HL-60 (cell line): ENCODE data around the gene GPD2.

Experiments
- DNase-seq, 2 experiments: peaks; one replicate each; pipeline ENCODE4 v3.0.0-alpha.2; 2010 to 2020; ENCODE audit warnings: low read depth in 1 of 2, low spot score in 1 of 2
- H3K27ac ChIP-seq: fragments of 250-450 bp; sonication (Bioruptor Pico); replicated peaks from 2 replicates; pipeline ENCODE4 v1.5.1; 2020; ENCODE audit warnings: mild to moderate bottlenecking, moderate library complexity
- H3K27me3 ChIP-seq: fragments of 250-450 bp; sonication (Bioruptor Pico); 2 replicates; pipeline ENCODE4 v1.5.1; 2021; ENCODE audit warnings: mild to moderate bottlenecking, moderate library complexity; ENCODE audit not compliant: insufficient read depth, poor library complexity, severe bottlenecking
- H3K4me3 ChIP-seq: replicated peaks from 2 replicates; pipeline ENCODE4 v1.5.1; 2011; ENCODE audit warnings: mild to moderate bottlenecking, control low read depth, low read length; ENCODE audit not compliant: insufficient read depth
- CTCF ChIP-seq: IDR thresholded peaks from one replicate; pipeline ENCODE4 v1.5.1; 2011; ENCODE audit warnings: low read length, control low read depth, inconsistent platforms; ENCODE audit not compliant: insufficient read depth
- GABPA ChIP-seq: IDR thresholded peaks from 2 replicates; pipeline ENCODE4 v1.6.1; 2012; ENCODE audit warnings: low read depth
- POLR2AphosphoS5 ChIP-seq: IDR thresholded peaks from 2 replicates; pipeline ENCODE4 v1.6.1; 2012; ENCODE audit warnings: low read depth
- REST ChIP-seq: IDR thresholded peaks from 2 replicates; pipeline ENCODE4 v1.6.1; 2012; ENCODE audit warnings: low read depth; ENCODE audit not compliant: insufficient replicate concordance
- SPI1 ChIP-seq: IDR thresholded peaks from 2 replicates; pipeline ENCODE4 v1.6.1; 2012; ENCODE audit warnings: low read depth, mild to moderate bottlenecking, borderline replicate concordance

GPD2 gene

GRCh38 chr2:156536534-156536933 is 100.4 kb downstream of the GPD2 start:
- Histone ChIP-seq H3K27ac (no peak overlapping the region), H3K4me3 (no peak overlapping the region), H3K27me3 (no peaks in the 10 kb centered on the region)
- TF ChIP-seq POLR2AphosphoS5 (no peak), CTCF (no peak), REST (no peak), GABPA (no peak), SPI1 (no peak)
- no peak for DNase-seq

- Histone ChIP-seq H3K27ac (no peak overlapping the region), H3K4me3 (no peak overlapping the region), H3K27me3 (no peaks in the 10 kb centered on the region)
- TF ChIP-seq SPI1 (no peak), GABPA (no peak), POLR2AphosphoS5 (no peak), CTCF (no peak), REST (no peak)
- no peak for DNase-seq
Measured at GRCh38 chr2:156537141-156537540, 101.0 kb downstream of the GPD2 start.

GRCh38 chr2:156538083-156538504 is 101.9 kb downstream of the GPD2 start:
- H3K27me3 ChIP-seq: no peaks in the 10 kb centered on the region
- DNase-seq: no peak
- H3K4me3 ChIP-seq: no peak overlapping the region
- no peak for TF ChIP-seq REST
- no peak for TF ChIP-seq GABPA
- TF ChIP-seq SPI1: no peak
- TF ChIP-seq CTCF: no peak
- TF ChIP-seq POLR2AphosphoS5: no peak
- H3K27ac ChIP-seq: no peak overlapping the region
